Right cardiac atrium (tissue), 5 donors: ENCODE data around the gene ZNF618. TPM values are rescaled to one million over a fixed set of nuclear protein-coding genes. Genes with fewer than 3 reads are reported as not detected.

Experiments used
- ATAC-seq, 2 donors: fragments of 200-7000 bp; cut with Tn5 transposase; one replicate each; pipeline versions ENCODE4 v1.8.0 to v1.9.1; 2020; ENCODE audit warnings: moderate library complexity in 2 of 2, mild to moderate bottlenecking in 1 of 2
- DNase-seq, 3 donors: peaks; one replicate each; pipeline ENCODE4 v3.0.0-alpha.2; 2020
- H3K27ac ChIP-seq: one replicate; pipeline ENCODE4 v1.5.1; 2013; ENCODE audit warnings: mild to moderate bottlenecking, low read length, control low read depth, moderate library complexity
- H3K27me3 ChIP-seq: one replicate; pipeline ENCODE4 v1.6.1; 2013; ENCODE audit not compliant: control insufficient read depth, insufficient read depth
- H3K4me1 ChIP-seq: one replicate; pipeline ENCODE4 v1.6.1; 2013; ENCODE audit warnings: low read length; ENCODE audit not compliant: control insufficient read depth, insufficient read depth
- H3K4me3 ChIP-seq: one replicate; pipeline ENCODE4 v1.5.1; 2013; ENCODE audit warnings: low read length, control low read depth
- H3K9me3 ChIP-seq: one replicate; pipeline ENCODE4 v1.6.1; 2013; ENCODE audit warnings: low read length; ENCODE audit not compliant: control insufficient read depth
- WGBS: extraction: QIAGEN DNeasy Blood & Tissue Kit; methylation state at CpG from one replicate; pipeline ENCODE4 v1.1.7; 2013; 5-methylcytosine and 5-hydroxymethylcytosine counted together
- intact Hi-C, 4 donors: fragments of 100-400 bp; cut with DNase I; formaldehyde crosslinking; loops; one replicate each; pipeline versions ENCODE4 v1.11.0 to v1.14.0; 2022 to 2023
- polyA plus RNA-seq: library from polyadenylated mRNA; stranded (reverse); fragments of 200-250 nt; gene quantifications from one replicate; pipeline ENCODE4 v1.2.3, GENCODE V29; 2013
- total RNA-seq, 4 donors: library from RNA; stranded (reverse); fragmentation: NEBNext Ultra II Directional; extraction: Animal tissue kit (Norgen Biotek cat#: 25700); gene quantifications; one replicate each; pipeline ENCODE4 v1.2.1, GENCODE V29; 2021
- donor health status: healthy with polysubstance abuse.
- donor health status: DM: no; HTN: yes; CAD: no.
- donor health status: DM: no; HTN: no; CAD: no.
- donor health status: DM: no; HTN: yes; CAD: no; lungs with severe emphysema.
- donor health status: DM: yes; HTN: yes; CAD: no.

Gene ZNF618
- total and polyA plus RNA-seq, 5 donors: 1.4 to 3.3 (median 2.7) TPM

DNA sequence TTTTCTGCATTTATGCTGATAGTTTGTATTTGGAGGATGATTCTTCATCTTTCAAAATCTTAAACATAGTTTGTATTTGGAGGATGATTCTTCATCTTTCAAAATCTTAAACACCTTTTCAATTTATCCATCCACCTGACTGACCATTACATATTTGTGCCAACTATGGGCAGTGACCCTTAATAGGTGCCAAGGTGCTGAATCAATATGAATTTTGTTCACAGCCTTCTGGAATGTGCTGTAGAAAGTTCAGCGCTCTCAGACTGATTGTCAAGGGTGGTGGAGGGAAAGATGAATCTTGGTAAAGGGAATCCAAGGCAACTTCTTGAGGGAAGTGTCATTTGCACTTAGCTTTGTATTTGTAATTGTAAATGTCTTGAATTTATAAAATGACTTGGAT lies 18.1 kb downstream of the ZNF618 start:
- 96% methylated on average over 1 of the region's 1 CpG for WGBS
- no peak for ATAC-seq
- Histone ChIP-seq H3K4me3 (no peak overlapping the region), H3K27ac (no peak overlapping the region), H3K9me3 (no peaks in the 10 kb centered on the region), H3K4me1 (peaks cover under 1% of the 10 kb centered on the region), H3K27me3 (no peaks in the 10 kb centered on the region)
- intact Hi-C loops: loop anchor here in 1 of 4 donors (10.0 kb wide), 1 partner anchor 81 kb away; no protein-coding TSS in a partner anchor
- no peak for DNase-seq

DNA sequence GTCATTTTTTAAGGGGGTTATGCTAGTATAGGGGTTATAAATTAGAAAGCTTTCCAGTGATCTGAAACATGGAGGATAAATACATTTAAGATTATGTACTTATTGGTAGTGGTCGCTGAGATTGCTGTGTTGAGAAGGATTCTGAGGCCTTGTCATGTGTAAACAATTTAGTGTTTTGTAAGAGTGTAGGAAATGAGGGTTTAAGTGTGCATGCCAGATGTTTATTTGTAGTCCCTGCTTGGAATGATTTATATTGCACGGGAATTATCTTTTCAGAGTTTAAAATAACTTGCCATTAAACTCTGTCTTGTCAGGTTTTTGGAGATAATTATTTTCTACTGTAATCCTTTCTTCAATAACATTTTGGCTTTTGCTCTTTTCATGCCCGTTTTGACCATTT lies 19.4 kb downstream of the ZNF618 start:
- Histone ChIP-seq H3K4me1 (peaks cover 3% of the 10 kb centered on the region), H3K27me3 (no peaks in the 10 kb centered on the region), H3K27ac (no peak overlapping the region), H3K9me3 (no peaks in the 10 kb centered on the region), H3K4me3 (no peak overlapping the region)
- DNase-seq (no peak), ATAC-seq (no peak)
- 74% methylated on average over 3 of the region's 3 CpGs for WGBS
- intact Hi-C loops: loop anchor here in 1 of 4 donors (10.0 kb wide), 1 partner anchor 79 kb away; no protein-coding TSS in a partner anchor

DNA sequence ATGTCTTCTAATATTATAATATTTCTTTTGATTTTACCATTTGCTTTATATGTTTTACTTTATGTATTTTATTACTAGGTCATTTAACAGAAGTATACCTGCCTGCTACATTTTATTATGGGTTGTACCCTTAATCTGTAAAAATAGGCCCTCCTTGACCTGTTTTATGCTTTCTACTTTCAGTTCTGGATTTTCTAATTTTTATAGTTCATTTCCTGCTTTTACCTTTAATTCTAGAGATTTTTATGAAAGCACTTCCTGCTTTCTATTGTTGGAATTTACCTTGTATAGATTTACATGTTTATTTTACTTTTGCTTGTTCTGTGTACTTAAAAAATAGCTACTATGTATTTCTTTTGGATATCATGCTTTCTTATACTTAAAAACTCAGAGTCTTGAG lies 20.6 kb downstream of the ZNF618 start:
- Histone ChIP-seq H3K27ac (no peak overlapping the region), H3K4me3 (no peak overlapping the region), H3K9me3 (no peaks in the 10 kb centered on the region), H3K4me1 (peaks cover 3% of the 10 kb centered on the region), H3K27me3 (no peaks in the 10 kb centered on the region)
- intact Hi-C loops: loop anchor here in 1 of 4 donors (10.0 kb wide), 1 partner anchor 78 kb away; no protein-coding TSS in a partner anchor
- no peak for DNase-seq
- no peak for ATAC-seq

DNA sequence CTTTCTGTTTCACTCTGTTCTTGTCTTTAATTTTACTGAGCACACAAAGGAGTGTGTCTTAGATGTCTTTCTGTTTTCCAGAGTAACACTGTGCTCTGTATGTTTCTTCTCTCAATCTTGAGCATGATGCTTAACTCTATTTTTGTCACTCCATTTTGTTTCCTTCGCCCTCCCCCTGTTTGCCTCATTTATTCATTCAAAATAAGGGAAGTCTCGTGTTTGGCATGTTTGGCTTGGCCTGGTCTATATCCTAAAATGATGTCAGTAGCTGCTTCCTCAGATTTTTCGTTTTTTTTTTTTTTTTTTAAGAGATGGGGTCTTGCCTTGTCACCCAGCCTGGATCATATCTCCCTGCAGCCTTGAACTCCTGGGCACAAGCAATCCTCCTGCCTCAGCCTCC lies 22.0 kb downstream of the ZNF618 start:
- WGBS: 43% methylated on average over 3 of the region's 3 CpGs
- Histone ChIP-seq H3K27me3 (no peaks in the 10 kb centered on the region), H3K9me3 (no peaks in the 10 kb centered on the region), H3K27ac (no peak overlapping the region), H3K4me1 (peaks cover 3% of the 10 kb centered on the region), H3K4me3 (no peak overlapping the region)
- ATAC-seq (no peak), DNase-seq (no peak)
- intact Hi-C loops: loop anchor here in 1 of 4 donors (10.0 kb wide), 1 partner anchor 77 kb away; no protein-coding TSS in a partner anchor

DNA sequence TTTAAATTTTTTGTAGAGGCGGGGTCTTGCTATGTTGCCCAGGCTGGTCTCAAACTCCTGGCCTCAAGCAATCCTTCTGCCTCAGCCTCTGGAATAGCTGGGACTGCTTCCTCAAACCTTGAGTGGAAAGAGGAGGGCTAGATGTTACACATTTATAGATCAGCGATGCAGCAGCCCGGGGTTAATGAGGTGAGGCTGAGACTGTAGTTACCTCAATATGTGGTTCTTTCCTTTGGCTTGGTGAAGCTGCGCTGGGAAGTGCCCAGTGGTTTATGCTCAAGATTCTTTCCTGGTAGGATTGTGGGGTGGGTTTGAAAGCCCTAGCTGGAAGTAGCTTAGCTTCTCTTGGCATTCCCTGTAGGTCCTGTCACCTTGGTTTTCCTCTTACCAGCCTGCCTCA lies 22.5 kb downstream of the ZNF618 start:
- peaks cover 3% of the 10 kb centered on the region for H3K4me1 ChIP-seq
- no peak for DNase-seq
- H3K27me3 ChIP-seq: no peaks in the 10 kb centered on the region
- no peak overlapping the region for H3K4me3 ChIP-seq
- WGBS: 97% methylated on average over 4 of the region's 4 CpGs
- intact Hi-C loops: loop anchor here in 1 of 4 donors (10.0 kb wide), 1 partner anchor 76 kb away; no protein-coding TSS in a partner anchor
- ATAC-seq: no peak
- H3K9me3 ChIP-seq: no peaks in the 10 kb centered on the region
- no peak overlapping the region for H3K27ac ChIP-seq

DNA sequence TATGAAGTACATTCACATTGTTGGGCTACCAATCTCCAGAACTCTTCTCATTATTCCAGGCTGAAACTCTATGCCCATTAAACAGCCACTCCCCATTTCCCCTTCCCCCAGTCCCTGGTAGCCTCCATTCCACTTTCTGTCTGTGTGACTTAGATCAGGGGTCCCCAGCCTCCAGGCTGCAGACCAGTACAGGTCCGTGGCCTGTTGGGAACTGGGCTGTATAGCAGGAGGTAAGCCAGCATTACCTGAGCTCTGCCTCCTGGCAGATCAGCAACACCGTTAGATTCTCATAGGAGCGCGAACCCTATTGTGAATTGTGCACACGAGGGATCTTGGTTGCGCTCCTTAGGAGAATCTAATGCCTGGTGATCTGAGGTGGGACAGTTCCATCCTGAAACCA lies 23.1 kb downstream of the ZNF618 start:
- intact Hi-C loops: loop anchor here in 1 of 4 donors (10.0 kb wide), 1 partner anchor 76 kb away; no protein-coding TSS in a partner anchor
- no peak for ATAC-seq
- no peaks in the 10 kb centered on the region for H3K9me3 ChIP-seq
- peaks cover 3% of the 10 kb centered on the region for H3K4me1 ChIP-seq
- no peak overlapping the region for H3K27ac ChIP-seq
- 98% methylated on average over 6 of the region's 6 CpGs for WGBS
- no peak overlapping the region for H3K4me3 ChIP-seq
- no peak for DNase-seq
- no peaks in the 10 kb centered on the region for H3K27me3 ChIP-seq

DNA sequence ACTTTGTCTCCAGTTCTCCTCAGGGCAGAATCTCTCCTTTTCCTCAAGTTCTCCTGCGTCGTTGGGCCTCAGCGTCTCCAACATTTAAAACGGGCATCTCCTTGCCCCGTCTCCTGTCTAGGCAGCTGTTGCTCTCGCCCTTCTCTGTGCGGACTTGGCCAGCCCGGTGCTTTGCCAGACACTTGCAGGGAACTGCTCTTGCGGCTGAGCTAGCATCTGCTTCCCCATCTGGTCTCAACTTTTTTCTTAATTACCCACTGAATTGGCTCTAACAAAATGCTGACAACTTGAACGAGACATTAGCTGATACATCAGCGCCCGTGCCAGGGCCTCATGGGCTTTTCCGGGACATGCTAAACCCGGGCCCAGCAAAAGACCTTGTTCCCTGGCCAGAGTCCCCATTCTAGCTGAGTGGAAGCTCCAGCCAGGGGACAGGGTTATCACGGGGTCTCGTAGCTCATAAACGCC lies 25.1 kb downstream of the ZNF618 start:
- Histone ChIP-seq H3K27me3 (no peaks in the 10 kb centered on the region), H3K4me3 (no peak overlapping the region), H3K27ac (no peak overlapping the region), H3K4me1 (peaks cover 3% of the 10 kb centered on the region), H3K9me3 (no peaks in the 10 kb centered on the region)
- intact Hi-C loops: no loop called here
- 68% methylated on average over 17 of the region's 17 CpGs for WGBS
- ATAC-seq (peak; percentile 46 to 75), DNase-seq (peak; percentile 37 to 83 (median 74))

DNA sequence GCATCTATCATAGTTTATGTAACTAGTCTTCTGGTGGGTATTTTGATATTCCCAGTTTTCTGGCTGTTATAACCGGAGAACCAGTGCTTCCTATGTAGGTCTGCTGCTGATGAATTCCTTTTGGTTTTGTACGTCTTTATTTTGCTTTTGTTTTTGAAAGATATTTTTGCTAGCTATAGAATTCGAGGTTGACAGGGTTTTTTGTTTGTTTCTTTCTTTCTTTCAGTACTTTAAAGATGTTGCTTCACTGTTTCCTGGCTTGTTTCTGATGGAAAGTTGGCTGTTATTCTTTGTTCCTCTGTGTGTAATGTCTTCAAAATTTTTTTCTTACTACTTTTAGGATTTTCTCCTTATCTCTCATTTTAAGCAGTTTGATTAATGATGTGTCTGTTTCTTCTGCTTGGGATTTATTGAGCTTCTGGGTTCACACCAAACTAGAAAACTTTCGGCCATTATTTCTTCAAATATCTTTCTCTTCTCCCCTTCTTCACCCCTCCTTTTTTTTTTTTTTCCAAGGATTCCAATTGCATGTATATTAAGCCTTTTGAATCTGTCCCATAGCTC lies 27.5 kb downstream of the ZNF618 start:
- Histone ChIP-seq H3K27ac (no peak overlapping the region), H3K27me3 (no peaks in the 10 kb centered on the region), H3K9me3 (no peaks in the 10 kb centered on the region), H3K4me3 (no peak overlapping the region), H3K4me1 (peaks cover 3% of the 10 kb centered on the region)
- DNase-seq (no peak), ATAC-seq (no peak)
- 79% methylated on average over 4 of the region's 4 CpGs for WGBS
- intact Hi-C loops: no loop called here

DNA sequence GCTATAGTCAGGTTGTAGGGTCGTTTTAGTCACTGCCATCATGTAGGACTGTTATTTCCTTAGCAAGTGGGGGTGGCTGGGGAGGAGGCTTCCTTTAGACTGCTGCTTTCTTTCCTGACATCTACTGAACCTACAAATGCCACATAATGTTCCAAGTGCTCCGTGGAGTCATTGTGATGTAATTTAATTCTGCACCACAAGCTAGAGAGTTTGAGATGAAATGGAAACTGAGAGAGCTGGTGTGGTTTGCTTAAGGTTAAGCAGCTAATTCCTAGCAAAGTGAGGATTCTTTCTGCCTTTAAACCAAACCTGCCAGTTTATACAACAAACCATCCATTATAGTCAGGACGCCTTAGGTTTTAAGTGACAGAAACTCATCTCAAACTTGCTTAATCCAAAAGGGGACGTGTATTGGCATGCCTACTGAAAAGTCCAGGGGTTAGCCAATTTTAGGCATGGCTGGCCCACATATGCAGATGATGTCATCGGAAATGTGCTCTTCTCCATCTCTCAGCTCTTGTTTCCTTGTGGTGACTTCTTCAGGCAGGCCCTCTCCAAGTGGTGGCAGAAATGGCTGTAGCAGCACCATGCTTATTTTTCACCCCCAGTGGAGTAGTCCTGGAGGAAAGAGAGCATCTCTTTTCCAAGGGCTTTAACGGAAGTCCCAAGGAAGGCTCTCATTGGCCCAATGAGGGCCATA lies 30.5 kb downstream of the ZNF618 start:
- intact Hi-C loops: no loop called here

DNA sequence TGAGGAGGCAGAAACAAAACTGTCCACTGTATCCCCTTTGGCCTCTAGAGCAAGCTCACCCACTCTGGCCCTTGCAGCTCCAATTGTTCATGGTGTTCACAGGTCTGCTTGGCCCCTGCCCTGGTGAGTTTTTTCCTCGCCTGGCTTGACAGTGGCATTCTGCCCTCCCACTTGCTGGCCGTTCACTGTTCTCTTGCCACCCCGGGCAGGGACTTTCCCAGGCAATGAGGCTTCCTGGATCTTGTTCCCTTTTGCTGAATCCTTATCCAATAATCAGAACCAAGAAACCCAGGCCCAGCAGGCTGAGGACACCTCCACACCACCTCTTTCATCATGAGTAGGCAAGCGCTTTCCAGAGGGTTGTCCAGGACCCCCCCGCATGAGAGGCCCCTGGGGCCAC lies 31.2 kb downstream of the ZNF618 start:
- no peaks in the 10 kb centered on the region for H3K4me1 ChIP-seq
- no peaks in the 10 kb centered on the region for H3K9me3 ChIP-seq
- intact Hi-C loops: no loop called here
- no peak overlapping the region for H3K4me3 ChIP-seq
- no peaks in the 10 kb centered on the region for H3K27me3 ChIP-seq
- WGBS: 82% methylated on average over 5 of the region's 5 CpGs
- no peak for DNase-seq
- H3K27ac ChIP-seq: no peak overlapping the region
- no peak for ATAC-seq

More for the DNA sequence above, 30.5 kb downstream of the ZNF618 start:
- Histone ChIP-seq H3K4me1 (no peaks in the 10 kb centered on the region), H3K9me3 (no peaks in the 10 kb centered on the region), H3K4me3 (no peak overlapping the region), H3K27me3 (no peaks in the 10 kb centered on the region), H3K27ac (no peak overlapping the region)
- DNase-seq: no peak
- 68% methylated on average over 6 of the region's 6 CpGs for WGBS
- ATAC-seq: peak in 1 of 2 donors; percentile 47

DNA sequence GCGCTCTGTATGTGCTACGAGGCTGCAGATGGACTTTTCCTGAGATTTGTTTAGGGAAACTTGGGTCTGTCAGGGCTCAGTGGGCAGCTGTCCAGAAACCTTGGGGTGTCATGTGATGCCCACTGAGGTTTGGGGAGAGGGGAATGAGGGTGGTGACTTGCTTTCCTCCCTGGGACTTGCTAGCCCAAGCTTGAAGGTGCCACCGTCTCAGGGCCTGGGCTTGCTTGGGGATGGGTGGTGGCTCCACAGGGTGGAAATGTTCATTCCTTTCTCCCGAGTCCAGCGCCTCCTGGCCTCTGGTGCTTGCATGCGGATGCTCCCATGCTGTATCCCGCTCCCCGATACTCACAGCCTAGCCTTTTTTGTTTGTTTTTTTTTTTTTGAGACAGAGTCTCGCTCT lies 33.3 kb downstream of the ZNF618 start:
- 97% methylated on average over 9 of the region's 9 CpGs for WGBS
- DNase-seq (no peak), ATAC-seq (no peak)
- intact Hi-C loops: no loop called here
- Histone ChIP-seq H3K4me1 (no peaks in the 10 kb centered on the region), H3K4me3 (no peak overlapping the region), H3K27me3 (no peaks in the 10 kb centered on the region), H3K27ac (no peak overlapping the region), H3K9me3 (no peaks in the 10 kb centered on the region)
